ENCODE data around the gene SCAMP4. TPM values are rescaled to one million over a fixed set of nuclear protein-coding genes. Genes with fewer than 3 reads are reported as not detected.

The SCAMP4 gene
- total RNA-seq, 2 experiments from 2014 or later: 23.1 to 25.1 TPM

GRCh38 chr19:1908364-1908678, 3.1 kb downstream of the SCAMP4 start:
- Mint-ChIP-seq H3K9me3 (no peaks in the 10 kb centered on the region), H3K4me1 (ENCODE audit: low read depth) (peaks cover 46% of the 10 kb centered on the region), H3K27me3 (no peaks in the 10 kb centered on the region), H3K27ac (no peak overlapping the region), H3K4me3 (no peak overlapping the region), H3K36me3 (ENCODE audit: low read depth) (peaks cover 5% of the 10 kb centered on the region)
- intact Hi-C loops (cut with micrococcal nuclease): no loop called here
- POLR2A ChIA-PET: no interaction called here
- DNase-seq (no peak), ATAC-seq (no peak)
- no peak for TF ChIP-seq CTCF (IDR thresholded peaks at IDR 0.05)
- CTCF ChIA-PET: no interaction called here

- peaks cover 5% of the 10 kb centered on the region for H3K36me3 Mint-ChIP-seq (ENCODE audit: low read depth)
- H3K4me3 Mint-ChIP-seq: no peak overlapping the region
- no peak overlapping the region for H3K27ac Mint-ChIP-seq
- no peaks in the 10 kb centered on the region for H3K9me3 Mint-ChIP-seq
- ATAC-seq (no peak), DNase-seq (no peak)
- intact Hi-C loops (cut with micrococcal nuclease): no loop called here
- no peak for TF ChIP-seq CTCF (IDR thresholded peaks at IDR 0.05)
- POLR2A ChIA-PET: interaction anchor here (1.1 kb wide), 1 partner anchor 81 kb away, joined by 3 read pairs; no protein-coding TSS in a partner anchor
- no peaks in the 10 kb centered on the region for H3K27me3 Mint-ChIP-seq
- CTCF ChIA-PET: interaction anchor here (1.5 to 1.7 kb wide), 2 partner anchors 19 to 35 kb away, joined by 3 to 4 read pairs; no protein-coding TSS in a partner anchor
- peaks cover 35% of the 10 kb centered on the region for H3K4me1 Mint-ChIP-seq (ENCODE audit: low read depth)
Measured at GRCh38 chr19:1909761-1910080, 4.5 kb downstream of the SCAMP4 start.

GRCh38 chr19:1910177-1910576, 5.0 kb downstream of the SCAMP4 start:
- Mint-ChIP-seq H3K27ac (peak overlapping the region; percentile 50), H3K4me3 (no peak overlapping the region), H3K4me1 (ENCODE audit: low read depth) (peaks cover 33% of the 10 kb centered on the region), H3K27me3 (no peaks in the 10 kb centered on the region), H3K9me3 (no peaks in the 10 kb centered on the region), H3K36me3 (ENCODE audit: low read depth) (peaks cover 5% of the 10 kb centered on the region)
- intact Hi-C loops (cut with micrococcal nuclease): no loop called here
- TF ChIP-seq CTCF (IDR thresholded peaks at IDR 0.05): no peak
- DNase-seq (no peak), ATAC-seq (no peak)
- CTCF ChIA-PET: interaction anchor here (1.3 to 1.7 kb wide), 3 partner anchors 17 to 35 kb away, joined by 3 to 4 read pairs (median 3); no protein-coding TSS in a partner anchor
- POLR2A ChIA-PET: interaction anchor here (1.1 kb wide), 1 partner anchor 81 kb away, joined by 3 read pairs; no protein-coding TSS in a partner anchor

GRCh38 chr19:1911098-1911497, 5.9 kb downstream of the SCAMP4 start:
- no peaks in the 10 kb centered on the region for H3K9me3 Mint-ChIP-seq
- ATAC-seq: no peak
- CTCF ChIA-PET: interaction anchor here (1.3 kb wide), 1 partner anchor 16 kb away, joined by 3 read pairs; no protein-coding TSS in a partner anchor

GRCh38 chr19:1911995-1912394, 6.8 kb downstream of the SCAMP4 start:
- ATAC-seq (no peak), DNase-seq (no peak)
- no peak overlapping the region for H3K27ac Mint-ChIP-seq
- H3K4me1 Mint-ChIP-seq (ENCODE audit: low read depth): peaks cover 27% of the 10 kb centered on the region
- ChIA-PET CTCF (no interaction called here), POLR2A (no interaction called here)
- H3K36me3 Mint-ChIP-seq (ENCODE audit: low read depth): no peaks in the 10 kb centered on the region
- no peak for TF ChIP-seq CTCF (IDR thresholded peaks at IDR 0.05)
- H3K27me3 Mint-ChIP-seq: no peaks in the 10 kb centered on the region
- H3K4me3 Mint-ChIP-seq: no peak overlapping the region
- intact Hi-C loops (cut with micrococcal nuclease): no loop called here
- H3K9me3 Mint-ChIP-seq: no peaks in the 10 kb centered on the region

More at GRCh38 chr19:1911098-1911497, 5.9 kb downstream of the SCAMP4 start:
- Mint-ChIP-seq H3K36me3 (ENCODE audit: low read depth) (no peaks in the 10 kb centered on the region), H3K4me1 (ENCODE audit: low read depth) (peaks cover 27% of the 10 kb centered on the region), H3K27ac (no peak overlapping the region), H3K4me3 (no peak overlapping the region), H3K27me3 (no peaks in the 10 kb centered on the region)
- no peak for TF ChIP-seq CTCF (IDR thresholded peaks at IDR 0.05)
- DNase-seq: no peak
- POLR2A ChIA-PET: no interaction called here
- intact Hi-C loops (cut with micrococcal nuclease): no loop called here
